T-helper 9 cell (primary cell): Measurements from ENCODE around the gene USO1.
"Not testable (repeated sequence)": the region's sequence is repeated elsewhere in the genome, so short reads cannot be mapped to it uniquely, and the experiment has no call there.

ENCODE experiments used
- DNase-seq: peaks from one replicate; pipeline ENCODE4 v3.0.0-alpha.2; 2020

Gene USO1

GRCh38 chr4:75845992-75846391 is 121.6 kb downstream of the USO1 start:
- no peak for DNase-seq

GRCh38 chr4:75848171-75848760 is 123.9 kb downstream of the USO1 start:
- not testable (repeated sequence) for DNase-seq

GRCh38 chr4:75848891-75849290 is 124.5 kb downstream of the USO1 start:
- no peak for DNase-seq

GRCh38 chr4:75849461-75849860 is 125.1 kb downstream of the USO1 start:
- DNase-seq, result no peak

- DNase-seq, result no peak
Observed at GRCh38 chr4:75858721-75859120, 134.3 kb downstream of the USO1 start.

GRCh38 chr4:75860606-75861005 is 136.2 kb downstream of the USO1 start:
- no peak for DNase-seq
